Upper lobe of left lung (tissue), 6 donors: ENCODE measurements around the gene ETS1. TPM values are rescaled to one million over a fixed set of nuclear protein-coding genes. Genes with fewer than 3 reads are reported as not detected.

Experiments
- ATAC-seq, 2 donors: fragments of 200-7000 bp; cut with Tn5 transposase; one replicate each; pipeline ENCODE4 v1.9.1; 2022; ENCODE audit warnings: mild to moderate bottlenecking in 2 of 2, moderate library complexity in 2 of 2; ENCODE audit not compliant: low FRiP score in 2 of 2
- DNase-seq, 2 donors: peaks; one replicate each; pipeline ENCODE4 v3.0.0-alpha.2; 2019 to 2020
- H3K27ac ChIP-seq, 4 donors: fragments of 200-600 bp; sonication (generic); one replicate each; pipeline ENCODE4 v1.5.1; 2016 to 2019
- H3K27me3 ChIP-seq, 4 donors: fragments of 200-600 bp; sonication (generic); one replicate each; pipeline ENCODE4 v1.5.1; 2017 to 2019
- H3K36me3 ChIP-seq, 4 donors: fragments of 200-600 bp; sonication (generic); one replicate each; pipeline ENCODE4 v1.5.1; 2016 to 2019
- H3K4me1 ChIP-seq, 4 donors: fragments of 200-600 bp; sonication (generic); one replicate each; pipeline ENCODE4 v1.5.1; 2018 to 2019
- H3K4me3 ChIP-seq, 4 donors: fragments of 200-600 bp; sonication (generic); one replicate each; pipeline ENCODE4 v1.5.1; 2017 to 2019; ENCODE audit warnings: mild to moderate bottlenecking in 2 of 4, moderate library complexity in 1 of 4
- H3K9me3 ChIP-seq, 4 donors: fragments of 200-600 bp; sonication (generic); one replicate each; pipeline ENCODE4 v1.5.1; 2018 to 2019
- CTCF ChIP-seq, 6 experiments: fragments of 450-650 bp in 4 of 6; fragments of 200-600 bp in 2 of 6; sonication (generic) in 2 of 6; IDR thresholded peaks; one replicate each; pipeline ENCODE4 v1.5.1; 2016 to 2019; ENCODE audit warnings: antibody characterized with exemption in 6 of 6
- EP300 ChIP-seq, 4 donors: sonication (generic); formaldehyde crosslinking; IDR thresholded peaks; one replicate each; pipeline ENCODE4 v1.5.1; 2017; ENCODE audit warnings: antibody characterized with exemption in 4 of 4, control low read depth in 2 of 4
- POLR2A ChIP-seq, 4 donors: fragments of 450-650 bp; IDR thresholded peaks; one replicate each; pipeline ENCODE4 v1.5.1; 2016 to 2017; ENCODE audit warnings: antibody characterized with exemption in 4 of 4, mild to moderate bottlenecking in 2 of 4
- POLR2AphosphoS5 ChIP-seq, 2 donors: sonication (generic); formaldehyde crosslinking; IDR thresholded peaks; one replicate each; pipeline ENCODE4 v1.5.1; 2017; ENCODE audit warnings: antibody characterized with exemption in 2 of 2
- WGBS, 2 donors: methylation state at CpG; one replicate each; pipeline ENCODE4 v1.1.5; 2017 to 2018; 5-methylcytosine and 5-hydroxymethylcytosine counted together
- total RNA-seq, 6 donors: library from RNA; depleted of rRNA in 4 of 6; stranded (reverse); fragments of >200 nt in 4 of 6; gene quantifications; one replicate each; pipeline versions ENCODE4 v1.1.0 to v1.2.1, GENCODE V29; 2016 to 2021
- donor health status: DM: no; HTN: no; CAD: no; lungs with moderate emphysema.
- donor health status: DM: no; HTN: yes; CAD: no; lungs with severe emphysema.

The ETS1 gene
- total RNA-seq: 100 to 1,000 TPM in 1 of 6 donors, 10 to 100 TPM in 5; 29.3 to 107 (median 79.0) TPM

- WGBS, 2 donors: 29 to 47% methylated on average over 4 of the region's 4 CpGs
- TF ChIP-seq POLR2A (IDR thresholded peaks at IDR 0.05) (no peak), CTCF (IDR thresholded peaks at IDR 0.05) (no peak), POLR2AphosphoS5 (IDR thresholded peaks at IDR 0.05) (no peak), EP300 (IDR thresholded peaks at IDR 0.05) (no peak)
- H3K27ac ChIP-seq: peak within 1 kb of the TSS in 1 of 4 donors; percentile 73
- H3K4me3 ChIP-seq: peak within 1 kb of the TSS in 1 of 4 donors; percentile 16
- DNase-seq (no peak), ATAC-seq (no peak)
- no peaks in the 10 kb centered on the region for H3K27me3 ChIP-seq
- no peaks in the 10 kb centered on the region for H3K9me3 ChIP-seq
- H3K4me1 ChIP-seq: peaks cover 0 to 8% (median 3%) of the 10 kb centered on the region in 4 donors
- H3K36me3 ChIP-seq: no peaks in the 10 kb centered on the region
These were observed at the start of gene ETS1 for GRCh38 chr11:128587415-128587814. TSS of gene ETS1 (minus strand) at chr11:128587558. CDS start at chr11:128573130, 14,428 bp downstream.

GRCh38 chr11:128634395-128634794, 47.0 kb upstream of the ETS1 start:
- no peak overlapping the region for H3K27ac ChIP-seq
- H3K4me1 ChIP-seq: peaks cover 3 to 16% (median 10%) of the 10 kb centered on the region in 4 donors
- no peak for TF ChIP-seq POLR2AphosphoS5 (IDR thresholded peaks at IDR 0.05)
- no peak for TF ChIP-seq POLR2A (IDR thresholded peaks at IDR 0.05)
- TF ChIP-seq EP300 (IDR thresholded peaks at IDR 0.05): no peak
- TF ChIP-seq CTCF (IDR thresholded peaks at IDR 0.05): no peak
- DNase-seq: no peak
- no peaks in the 10 kb centered on the region for H3K36me3 ChIP-seq
- H3K4me3 ChIP-seq: no peak overlapping the region
- no peak for ATAC-seq
- 98 to 100% methylated on average over 2 of the region's 2 CpGs for WGBS, 2 donors
- no peaks in the 10 kb centered on the region for H3K27me3 ChIP-seq
- H3K9me3 ChIP-seq: no peaks in the 10 kb centered on the region

GRCh38 chr11:128633384-128633965, 46.1 kb upstream of the ETS1 start:
- no peaks in the 10 kb centered on the region for H3K36me3 ChIP-seq
- H3K27ac ChIP-seq: no peak overlapping the region
- H3K4me3 ChIP-seq: no peak overlapping the region
- 92 to 96% methylated on average over 8 of the region's 8 CpGs for WGBS, 2 donors
- no peaks in the 10 kb centered on the region for H3K9me3 ChIP-seq
- no peak for DNase-seq
- no peak for TF ChIP-seq POLR2AphosphoS5 (IDR thresholded peaks at IDR 0.05)
- TF ChIP-seq CTCF (IDR thresholded peaks at IDR 0.05): no peak
- TF ChIP-seq EP300 (IDR thresholded peaks at IDR 0.05): no peak
- no peak for TF ChIP-seq POLR2A (IDR thresholded peaks at IDR 0.05)
- no peak for ATAC-seq
- no peaks in the 10 kb centered on the region for H3K27me3 ChIP-seq
- H3K4me1 ChIP-seq: peaks cover 3 to 21% (median 12%) of the 10 kb centered on the region in 4 donors

- ATAC-seq (peak in 1 of 2 donors; percentile 18), DNase-seq (no peak)
- H3K27ac ChIP-seq: no peak overlapping the region
- TF ChIP-seq POLR2A (IDR thresholded peaks at IDR 0.05) (no peak), POLR2AphosphoS5 (IDR thresholded peaks at IDR 0.05) (no peak), EP300 (IDR thresholded peaks at IDR 0.05) (no peak), CTCF (IDR thresholded peaks at IDR 0.05) (peak; percentile 50 to 70 (median 59))
- no peaks in the 10 kb centered on the region for H3K36me3 ChIP-seq
- no peaks in the 10 kb centered on the region for H3K9me3 ChIP-seq
- 51 to 57% methylated on average over 5 to 6 of the region's 6 CpGs for WGBS, 2 donors
- no peak overlapping the region for H3K4me3 ChIP-seq
- H3K4me1 ChIP-seq: peaks cover 8 to 30% (median 17%) of the 10 kb centered on the region in 4 donors
- H3K27me3 ChIP-seq: no peaks in the 10 kb centered on the region
These were observed 44.9 kb upstream of the ETS1 start for GRCh38 chr11:128632141-128632791.
